Activated T-helper 1 cell treated with anti-CD3 and anti-CD28 coated beads, Interleukin-12 subunit alpha, Interleukin-12 subunit beta, Interleukin-2, Interleukin-4 antibody, amounts not matched to agents 30 ng/mL and 10 ng/mL and 1 ng/mL, durations not matched to agents 14 hours and 24 hours and 36 hours (primary cell): ENCODE data around the gene IGSF3. TPM values are rescaled to one million over a fixed set of nuclear protein-coding genes. Genes with fewer than 3 reads are reported as not detected.

Experiments
- DNase-seq: peaks from one replicate; pipeline ENCODE4 v3.0.0; 2021; ENCODE audit warnings: low spot score
- H3K27ac Mint-ChIP-seq: one replicate; pipeline ENCODE4 v1.8.0; 2021; ENCODE audit warnings: mild to moderate bottlenecking, mixed read lengths
- H3K27me3 Mint-ChIP-seq: one replicate; pipeline ENCODE4 v1.8.0; 2022; ENCODE audit warnings: mild to moderate bottlenecking, moderate library complexity, mixed read lengths; ENCODE audit not compliant: insufficient read depth
- H3K36me3 Mint-ChIP-seq: one replicate; pipeline ENCODE4 v1.8.0; 2021; ENCODE audit warnings: low read depth, mixed read lengths
- H3K4me1 Mint-ChIP-seq: one replicate; pipeline ENCODE4 v1.8.0; 2021; ENCODE audit warnings: low read depth, mixed read lengths
- H3K4me3 Mint-ChIP-seq: one replicate; pipeline ENCODE4 v1.8.0; 2021; ENCODE audit warnings: mild to moderate bottlenecking, moderate library complexity, mixed read lengths
- H3K9me3 Mint-ChIP-seq: one replicate; pipeline ENCODE4 v1.8.0; 2021; ENCODE audit warnings: mixed read lengths
- intact Hi-C: fragments of 100-400 bp; cut with micrococcal nuclease; formaldehyde crosslinking; loops from one replicate; pipeline ENCODE4 v1.15.1; 2024
- total RNA-seq: library from RNA; stranded (reverse); gene quantifications from 2 replicates; pipeline ENCODE4 v1.2.3, GENCODE V29; 2022

Gene IGSF3
- total RNA-seq, result 1.7 TPM in 2 replicates

- peaks cover 60% of the 10 kb centered on the region for H3K27me3 Mint-ChIP-seq
- H3K36me3 Mint-ChIP-seq, result no peaks in the 10 kb centered on the region
- peaks cover 12% of the 10 kb centered on the region for H3K4me1 Mint-ChIP-seq
- intact Hi-C loops, result no loop called here
- H3K9me3 Mint-ChIP-seq, result no peaks in the 10 kb centered on the region
- peak; percentile 37 for DNase-seq
- H3K27ac Mint-ChIP-seq, result no peak within 1 kb of the TSS
- H3K4me3 Mint-ChIP-seq, result peak within 1 kb of the TSS; percentile 82
Observed at GRCh38 chr1:116667575-116668105, at the start of gene IGSF3. TSS of gene IGSF3 (minus strand) at chr1:116667733. CDS start at chr1:116666326, 1,407 bp downstream.

- Mint-ChIP-seq H3K36me3 (no peaks in the 10 kb centered on the region), H3K4me1 (peaks cover 5% of the 10 kb centered on the region), H3K27ac (no peak overlapping the region), H3K9me3 (peaks cover 4% of the 10 kb centered on the region), H3K27me3 (peaks cover 5% of the 10 kb centered on the region), H3K4me3 (no peak overlapping the region)
- DNase-seq, result no peak
- intact Hi-C loops, result no loop called here
Observed at GRCh38 chr1:116717318-116717717, 49.8 kb upstream of the IGSF3 start.

GRCh38 chr1:116716391-116716790, 48.9 kb upstream of the IGSF3 start:
- peaks cover 7% of the 10 kb centered on the region for H3K4me1 Mint-ChIP-seq
- H3K4me3 Mint-ChIP-seq, result no peak overlapping the region
- no peak for DNase-seq
- no peaks in the 10 kb centered on the region for H3K36me3 Mint-ChIP-seq
- no peak overlapping the region for H3K27ac Mint-ChIP-seq
- intact Hi-C loops, result no loop called here
- H3K27me3 Mint-ChIP-seq, result peaks cover 5% of the 10 kb centered on the region
- peaks cover 4% of the 10 kb centered on the region for H3K9me3 Mint-ChIP-seq

- Mint-ChIP-seq H3K9me3 (peaks cover 4% of the 10 kb centered on the region), H3K27ac (no peak overlapping the region), H3K27me3 (peaks cover 5% of the 10 kb centered on the region), H3K4me3 (no peak overlapping the region), H3K36me3 (no peaks in the 10 kb centered on the region), H3K4me1 (peaks cover 15% of the 10 kb centered on the region)
- no peak for DNase-seq
- intact Hi-C loops, result no loop called here
Observed at GRCh38 chr1:116713474-116713873, 45.9 kb upstream of the IGSF3 start.

GRCh38 chr1:116712510-116712909, 45.0 kb upstream of the IGSF3 start:
- no peak for DNase-seq
- Mint-ChIP-seq H3K9me3 (peaks cover 4% of the 10 kb centered on the region), H3K4me3 (no peak overlapping the region), H3K27ac (no peak overlapping the region), H3K4me1 (peaks cover 15% of the 10 kb centered on the region), H3K27me3 (peaks cover 5% of the 10 kb centered on the region), H3K36me3 (no peaks in the 10 kb centered on the region)
- intact Hi-C loops, result no loop called here

GRCh38 chr1:116711263-116711840, 43.8 kb upstream of the IGSF3 start:
- Mint-ChIP-seq H3K4me3 (no peak overlapping the region), H3K4me1 (peaks cover 15% of the 10 kb centered on the region), H3K9me3 (peaks cover 5% of the 10 kb centered on the region), H3K27me3 (peaks cover 2% of the 10 kb centered on the region), H3K27ac (no peak overlapping the region), H3K36me3 (no peaks in the 10 kb centered on the region)
- intact Hi-C loops, result no loop called here
- DNase-seq, result no peak

- H3K4me1 Mint-ChIP-seq, result peaks cover 15% of the 10 kb centered on the region
Observed at GRCh38 chr1:116710420-116711262, 43.1 kb upstream of the IGSF3 start.

GRCh38 chr1:116709666-116710167, 42.2 kb upstream of the IGSF3 start:
- peaks cover 15% of the 10 kb centered on the region for H3K4me1 Mint-ChIP-seq
- peaks cover 10% of the 10 kb centered on the region for H3K9me3 Mint-ChIP-seq
- no peaks in the 10 kb centered on the region for H3K36me3 Mint-ChIP-seq
- H3K27me3 Mint-ChIP-seq, result peaks cover 2% of the 10 kb centered on the region
- DNase-seq, result no peak
- intact Hi-C loops, result no loop called here
- H3K4me3 Mint-ChIP-seq, result no peak overlapping the region
- no peak overlapping the region for H3K27ac Mint-ChIP-seq

More at GRCh38 chr1:116710420-116711262, 43.1 kb upstream of the IGSF3 start:
- intact Hi-C loops, result no loop called here
- no peak for DNase-seq
- peaks cover 10% of the 10 kb centered on the region for H3K9me3 Mint-ChIP-seq
- no peaks in the 10 kb centered on the region for H3K36me3 Mint-ChIP-seq
- no peak overlapping the region for H3K4me3 Mint-ChIP-seq
- peaks cover 2% of the 10 kb centered on the region for H3K27me3 Mint-ChIP-seq
- H3K27ac Mint-ChIP-seq, result no peak overlapping the region

GRCh38 chr1:116708255-116708900, 40.8 kb upstream of the IGSF3 start:
- Mint-ChIP-seq H3K27ac (no peak overlapping the region), H3K36me3 (no peaks in the 10 kb centered on the region), H3K4me3 (no peak overlapping the region), H3K27me3 (peaks cover 2% of the 10 kb centered on the region), H3K9me3 (peaks cover 10% of the 10 kb centered on the region), H3K4me1 (peaks cover 15% of the 10 kb centered on the region)
- intact Hi-C loops, result no loop called here
- no peak for DNase-seq

- DNase-seq, result no peak
- Mint-ChIP-seq H3K4me3 (no peak overlapping the region), H3K36me3 (no peaks in the 10 kb centered on the region), H3K27ac (no peak overlapping the region), H3K4me1 (peaks cover 8% of the 10 kb centered on the region), H3K9me3 (peaks cover 10% of the 10 kb centered on the region), H3K27me3 (peaks cover 2% of the 10 kb centered on the region)
- intact Hi-C loops, result no loop called here
Observed at GRCh38 chr1:116706841-116707240, 39.3 kb upstream of the IGSF3 start.

- H3K27me3 Mint-ChIP-seq, result peaks cover 2% of the 10 kb centered on the region
- H3K27ac Mint-ChIP-seq, result no peak overlapping the region
- H3K4me1 Mint-ChIP-seq, result peaks cover 5% of the 10 kb centered on the region
- no peak for DNase-seq
- peaks cover 10% of the 10 kb centered on the region for H3K9me3 Mint-ChIP-seq
- H3K36me3 Mint-ChIP-seq, result no peaks in the 10 kb centered on the region
- H3K4me3 Mint-ChIP-seq, result no peak overlapping the region
- intact Hi-C loops, result no loop called here
Observed at GRCh38 chr1:116706123-116706522, 38.6 kb upstream of the IGSF3 start.

- H3K4me1 Mint-ChIP-seq, result no peaks in the 10 kb centered on the region
- DNase-seq, result no peak
- no peaks in the 10 kb centered on the region for H3K36me3 Mint-ChIP-seq
- H3K9me3 Mint-ChIP-seq, result peaks cover 10% of the 10 kb centered on the region
- H3K27me3 Mint-ChIP-seq, result peaks cover 2% of the 10 kb centered on the region
- no peak overlapping the region for H3K27ac Mint-ChIP-seq
- no peak overlapping the region for H3K4me3 Mint-ChIP-seq
- intact Hi-C loops, result no loop called here
Observed at GRCh38 chr1:116704278-116704677, 36.7 kb upstream of the IGSF3 start.

- no peaks in the 10 kb centered on the region for H3K36me3 Mint-ChIP-seq
- intact Hi-C loops, result no loop called here
Observed at GRCh38 chr1:116699605-116700004, 32.1 kb upstream of the IGSF3 start.

More at GRCh38 chr1:116699605-116700004, 32.1 kb upstream of the IGSF3 start:
- H3K27me3 Mint-ChIP-seq, result no peaks in the 10 kb centered on the region
- H3K27ac Mint-ChIP-seq, result no peak overlapping the region
- H3K9me3 Mint-ChIP-seq, result no peaks in the 10 kb centered on the region
- H3K4me1 Mint-ChIP-seq, result no peaks in the 10 kb centered on the region
- H3K4me3 Mint-ChIP-seq, result no peak overlapping the region
- no peak for DNase-seq
